ENCODE results near the gene SPOUT1. TPM values are rescaled to one million over a fixed set of nuclear protein-coding genes. Genes with fewer than 3 reads are reported as not detected.
"Not testable (repeated sequence)": the region's sequence is repeated elsewhere in the genome, so short reads cannot be mapped to it uniquely, and the experiment has no call there.

The SPOUT1 gene
- total RNA-seq, 4 donors from 2014 or later, result 14.0 to 29.2 (median 20.5) TPM

DNA sequence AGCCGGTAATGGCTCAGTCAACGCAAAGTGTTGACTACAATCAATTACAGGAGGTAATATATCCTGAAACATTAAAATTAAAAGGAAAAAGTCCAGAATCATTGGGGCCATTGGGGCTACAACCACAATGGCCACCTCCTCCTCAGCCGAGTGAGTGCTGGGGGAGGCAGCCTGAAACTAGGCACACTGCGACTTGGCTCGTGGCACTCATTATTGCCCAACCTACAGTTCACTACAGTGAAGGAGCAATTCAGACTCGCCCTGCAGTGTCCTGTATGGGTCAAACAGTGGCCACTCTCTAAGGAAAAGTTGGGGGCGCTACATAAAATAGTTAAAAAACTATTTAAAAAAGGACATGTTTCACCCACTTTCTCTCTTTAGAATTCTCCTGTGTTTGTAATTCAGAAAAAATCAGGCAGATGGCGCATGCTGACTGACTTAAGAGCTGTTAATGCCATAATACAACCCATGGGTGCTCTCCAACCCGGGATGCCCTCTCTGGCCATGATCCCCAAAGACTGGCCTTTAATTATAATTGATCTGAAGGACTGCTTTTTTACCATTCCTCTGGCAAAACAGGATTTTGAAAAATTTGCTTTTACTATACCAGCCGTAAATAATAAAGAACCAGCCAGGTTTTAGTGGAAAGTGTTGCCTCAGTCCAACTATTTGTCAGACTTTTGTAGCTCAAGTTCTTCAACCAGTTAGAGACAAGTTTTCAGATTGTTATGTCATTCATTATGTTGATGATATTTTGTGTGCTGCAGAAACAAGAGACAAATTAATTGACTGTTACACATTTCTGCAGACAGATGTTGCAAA, 22.4 kb upstream of the SPOUT1 start:
- H3K9me3 ChIP-seq; DNase-seq; H3K27ac ChIP-seq; intact Hi-C loops (cut with DNase I); H3K4me3 ChIP-seq; H3K36me3 ChIP-seq; H3K27me3 ChIP-seq: not testable (repeated sequence)
- 59 to 66% methylated on average over 8 to 10 of the region's 10 CpGs for WGBS, 2 donors
- TF ChIP-seq, protein P1, sequence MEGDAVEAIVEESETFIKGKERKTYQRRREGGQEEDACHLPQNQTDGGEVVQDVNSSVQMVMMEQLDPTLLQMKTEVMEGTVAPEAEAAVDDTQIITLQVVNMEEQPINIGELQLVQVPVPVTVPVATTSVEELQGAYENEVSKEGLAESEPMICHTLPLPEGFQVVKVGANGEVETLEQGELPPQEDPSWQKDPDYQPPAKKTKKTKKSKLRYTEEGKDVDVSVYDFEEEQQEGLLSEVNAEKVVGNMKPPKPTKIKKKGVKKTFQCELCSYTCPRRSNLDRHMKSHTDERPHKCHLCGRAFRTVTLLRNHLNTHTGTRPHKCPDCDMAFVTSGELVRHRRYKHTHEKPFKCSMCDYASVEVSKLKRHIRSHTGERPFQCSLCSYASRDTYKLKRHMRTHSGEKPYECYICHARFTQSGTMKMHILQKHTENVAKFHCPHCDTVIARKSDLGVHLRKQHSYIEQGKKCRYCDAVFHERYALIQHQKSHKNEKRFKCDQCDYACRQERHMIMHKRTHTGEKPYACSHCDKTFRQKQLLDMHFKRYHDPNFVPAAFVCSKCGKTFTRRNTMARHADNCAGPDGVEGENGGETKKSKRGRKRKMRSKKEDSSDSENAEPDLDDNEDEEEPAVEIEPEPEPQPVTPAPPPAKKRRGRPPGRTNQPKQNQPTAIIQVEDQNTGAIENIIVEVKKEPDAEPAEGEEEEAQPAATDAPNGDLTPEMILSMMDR (IDR thresholded peaks at IDR 0.05), result peak in 5 of 6 experiments; percentile 60 to 80 (median 75)
- peaks cover 0 to 20% (median 5%) of the 10 kb centered on the region in 3 donors for H3K4me1 ChIP-seq

DNA sequence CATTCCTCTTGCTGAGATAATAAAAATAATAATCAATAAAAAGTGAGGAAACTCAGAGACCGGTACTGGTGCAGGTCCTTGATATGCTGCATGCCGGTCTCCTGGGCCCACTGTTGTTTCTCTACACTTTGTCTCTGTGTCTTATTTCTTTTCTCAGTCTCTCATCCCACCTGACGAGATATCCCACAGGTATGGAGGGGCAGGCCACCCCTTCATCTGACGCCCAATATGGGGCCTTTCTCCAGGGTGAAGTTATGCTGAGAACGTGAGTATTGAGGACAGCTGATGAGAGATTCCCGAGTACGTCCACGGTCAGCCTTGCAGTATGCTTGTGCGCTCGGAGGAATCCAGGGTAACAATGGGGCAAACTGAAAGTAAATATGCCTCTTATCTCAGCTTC, 21.4 kb upstream of the SPOUT1 start:
- H3K36me3 ChIP-seq; H3K4me3 ChIP-seq; DNase-seq; H3K9me3 ChIP-seq; H3K27me3 ChIP-seq; intact Hi-C loops (cut with DNase I); H3K27ac ChIP-seq: not testable (repeated sequence)
- WGBS, 2 donors, result 91 to 97% methylated on average over 10 of the region's 10 CpGs
- peaks cover 0 to 24% (median 1%) of the 10 kb centered on the region in 3 donors for H3K4me1 ChIP-seq

DNA sequence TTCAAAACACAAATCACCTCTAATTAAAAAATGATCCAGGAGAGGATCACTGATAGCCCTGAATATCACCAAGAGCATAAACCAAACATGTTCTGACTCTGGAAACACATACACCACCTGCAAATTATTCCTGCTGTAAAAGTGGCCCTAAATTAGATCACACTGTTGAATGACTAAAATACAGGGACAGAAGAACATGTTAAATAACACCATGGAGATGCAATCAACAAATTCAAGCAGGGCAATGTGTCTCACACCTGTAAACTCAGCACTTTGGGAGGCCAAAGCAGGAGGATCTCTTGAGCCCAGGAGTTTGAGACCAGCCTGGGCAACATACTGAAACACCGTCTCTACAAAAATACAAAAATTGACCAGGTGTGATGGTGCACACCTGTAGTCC, 18.2 kb upstream of the SPOUT1 start:
- DNase-seq, result no peak
- Histone ChIP-seq H3K4me1 (peaks cover 8 to 33% (median 9%) of the 10 kb centered on the region in 3 donors), H3K27ac (no peak overlapping the region), H3K9me3 (peaks cover 0 to 9% (median 0%) of the 10 kb centered on the region in 3 donors), H3K4me3 (no peak overlapping the region), H3K36me3 (peaks cover 0 to 1% (median 0%) of the 10 kb centered on the region in 3 donors), H3K27me3 (no peaks in the 10 kb centered on the region)
- TF ChIP-seq POLR2A (IDR thresholded peaks at IDR 0.05), result no peak
- TF ChIP-seq, protein P1 (IDR thresholded peaks at IDR 0.05), result no peak
- intact Hi-C loops (cut with DNase I), result no loop called here
- WGBS, 2 donors, result 100% methylated on average over 1 of the region's 1 CpG

DNA sequence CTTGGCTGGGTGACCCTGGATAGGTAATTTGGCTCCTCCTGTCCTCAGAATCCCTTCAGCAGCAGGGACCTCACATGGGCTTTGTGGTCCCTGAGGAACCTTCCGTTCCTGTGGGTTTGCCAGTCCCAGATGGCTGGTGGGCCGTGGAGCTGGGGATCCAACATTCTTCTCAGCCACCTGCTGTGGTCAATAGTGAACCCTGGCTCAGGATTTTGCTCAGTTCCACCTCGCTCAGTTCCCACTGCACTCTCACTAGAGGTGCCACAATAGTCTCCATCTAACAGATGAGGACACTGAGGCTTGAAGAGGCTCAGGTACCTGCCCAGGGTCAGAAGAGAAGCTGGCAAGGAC, 17.1 kb upstream of the SPOUT1 start:
- 70 to 92% methylated on average over 2 of the region's 3 CpGs for WGBS, 2 donors
- TF ChIP-seq, protein P1 (IDR thresholded peaks at IDR 0.05), result no peak
- no peak for TF ChIP-seq POLR2A (IDR thresholded peaks at IDR 0.05)
- peaks cover 0 to 9% (median 0%) of the 10 kb centered on the region in 3 donors for H3K9me3 ChIP-seq

DNA sequence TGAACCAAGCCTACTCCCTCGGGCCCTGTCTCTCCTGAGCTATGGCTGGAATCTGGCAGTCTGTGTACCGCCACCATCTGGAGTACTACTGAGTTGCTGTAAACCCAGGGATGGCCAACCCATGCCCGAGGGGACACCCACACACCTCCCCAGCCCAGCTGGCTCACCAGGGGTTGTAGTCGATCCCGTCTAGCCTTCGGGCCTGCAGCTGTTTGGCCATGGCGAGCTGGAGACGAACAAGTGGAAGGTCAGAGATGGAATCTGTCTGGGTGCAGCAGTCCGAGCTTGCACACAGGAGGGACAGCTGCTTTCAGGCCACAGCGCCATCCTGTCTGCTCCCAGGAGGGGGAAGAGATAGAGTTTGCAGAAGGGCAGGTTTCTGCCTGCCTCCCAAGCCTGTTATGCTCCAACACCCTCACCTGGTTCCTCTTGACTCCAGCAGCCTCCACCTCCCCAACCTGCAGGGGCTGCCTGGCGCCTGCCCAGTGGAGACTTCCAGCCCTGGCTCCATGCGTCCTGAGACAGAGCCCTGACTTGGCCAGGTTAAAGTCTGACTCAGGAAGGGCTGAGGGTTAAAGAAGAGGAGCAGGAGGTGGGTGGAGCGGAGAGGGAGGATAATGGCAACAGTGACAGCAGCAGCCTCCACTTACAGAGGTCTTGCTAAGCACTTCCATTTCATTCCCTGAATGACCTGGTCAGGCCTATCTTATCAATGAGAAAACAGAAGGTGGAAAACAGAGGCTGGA, 15.8 kb upstream of the SPOUT1 start:
- H3K36me3 ChIP-seq, result peaks cover 0 to 26% (median 0%) of the 10 kb centered on the region in 3 donors
- peak overlapping the region; percentile 57 to 81 (median 66) for H3K27ac ChIP-seq
- no peak for DNase-seq
- 32 to 50% methylated on average over 1 to 3 of the region's 13 CpGs for WGBS, 2 donors
- H3K4me1 ChIP-seq, result peaks cover 8 to 25% (median 9%) of the 10 kb centered on the region in 3 donors
- peaks cover 0 to under 1% (median 0%) of the 10 kb centered on the region in 3 donors for H3K9me3 ChIP-seq
- intact Hi-C loops (cut with DNase I), result no loop called here
- TF ChIP-seq, protein P1 (IDR thresholded peaks at IDR 0.05), result peak in 4 of 6 experiments; percentile 15 to 55 (median 21)
- TF ChIP-seq POLR2A (IDR thresholded peaks at IDR 0.05), result no peak
- no peaks in the 10 kb centered on the region for H3K27me3 ChIP-seq
- H3K4me3 ChIP-seq, result peak overlapping the region in 1 of 4 donors; percentile 16

More for the DNA sequence above, 17.1 kb upstream of the SPOUT1 start:
- Histone ChIP-seq H3K27ac (peak overlapping the region in 3 of 4 donors; percentile 62 to 81 (median 69)), H3K4me1 (peaks cover 8 to 25% (median 9%) of the 10 kb centered on the region in 3 donors), H3K36me3 (peaks cover 0 to 13% (median 0%) of the 10 kb centered on the region in 3 donors), H3K4me3 (no peak overlapping the region), H3K27me3 (no peaks in the 10 kb centered on the region)
- DNase-seq, result no peak
- intact Hi-C loops (cut with DNase I), result no loop called here

DNA sequence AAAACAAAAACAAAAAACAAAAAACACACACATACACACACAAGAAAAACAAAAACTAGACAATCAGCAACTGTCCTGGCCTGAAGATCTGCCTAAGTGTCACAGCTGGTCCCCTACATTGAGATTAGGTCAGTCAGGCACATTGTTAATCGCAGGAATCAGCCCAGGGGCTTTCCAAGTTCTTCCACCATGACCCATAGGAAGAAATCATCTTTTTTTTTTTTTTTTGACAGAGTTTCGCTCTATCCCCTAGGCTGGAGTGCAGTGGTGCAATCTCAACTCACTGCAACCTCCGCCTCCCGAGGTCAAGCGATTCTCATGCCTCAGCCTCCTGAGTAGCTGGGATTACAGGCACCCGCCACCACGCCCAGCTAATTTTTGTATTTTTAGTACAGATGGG, 13.6 kb upstream of the SPOUT1 start:
- H3K9me3 ChIP-seq; H3K27ac ChIP-seq; intact Hi-C loops (cut with DNase I); H3K4me3 ChIP-seq; DNase-seq; H3K27me3 ChIP-seq: not testable (repeated sequence)
- H3K36me3 ChIP-seq, result peaks cover 0 to 48% (median 0%) of the 10 kb centered on the region in 3 donors
- 90 to 96% methylated on average over 6 to 7 of the region's 7 CpGs for WGBS, 2 donors
- H3K4me1 ChIP-seq, result peaks cover 8 to 25% (median 9%) of the 10 kb centered on the region in 3 donors
